ENCODE results near the gene NDUFAF8. TPM values are rescaled to one million over a fixed set of nuclear protein-coding genes. Genes with fewer than 3 reads are reported as not detected.

NDUFAF8 gene
- total RNA-seq, 1 experiment from 2014 or later, result 54.1 TPM

GRCh38 chr17:81244358-81245023, 5.4 kb downstream of the NDUFAF8 start:
- H3K27ac Mint-ChIP-seq (ENCODE audit: unreplicated experiment), result no peak overlapping the region
- H3K27me3 Mint-ChIP-seq (ENCODE audit: unreplicated experiment), result no peaks in the 10 kb centered on the region
- no peaks in the 10 kb centered on the region for H3K9me3 Mint-ChIP-seq (ENCODE audit: low read depth, unreplicated experiment)
- H3K4me1 Mint-ChIP-seq (ENCODE audit: low read depth, unreplicated experiment), result peaks cover 14% of the 10 kb centered on the region
- CTCF ChIA-PET, result interaction anchor here (0.6 kb wide), 1 partner anchor 68 kb away, joined by 5 read pairs; no protein-coding TSS in a partner anchor
- peaks cover 88% of the 10 kb centered on the region for H3K36me3 Mint-ChIP-seq (ENCODE audit: insufficient read depth, unreplicated experiment)
- TF ChIP-seq CTCF (IDR thresholded peaks at IDR 0.05; ENCODE audit: unreplicated experiment), result no peak
- no peak overlapping the region for H3K4me3 Mint-ChIP-seq (ENCODE audit: low read depth, unreplicated experiment)
- no peak for DNase-seq
- no TSS peak for BruUV-seq (replicated peaks)
- intact Hi-C loops (cut with micrococcal nuclease; ENCODE audit: unreplicated experiment), result no loop called here

- H3K4me3 Mint-ChIP-seq (ENCODE audit: low read depth, unreplicated experiment), result no peak overlapping the region
- no peak for DNase-seq
- H3K4me1 Mint-ChIP-seq (ENCODE audit: low read depth, unreplicated experiment), result peaks cover 14% of the 10 kb centered on the region
- H3K27ac Mint-ChIP-seq (ENCODE audit: unreplicated experiment), result no peak overlapping the region
- peaks cover 88% of the 10 kb centered on the region for H3K36me3 Mint-ChIP-seq (ENCODE audit: insufficient read depth, unreplicated experiment)
- intact Hi-C loops (cut with micrococcal nuclease; ENCODE audit: unreplicated experiment), result no loop called here
- no peaks in the 10 kb centered on the region for H3K9me3 Mint-ChIP-seq (ENCODE audit: low read depth, unreplicated experiment)
- no peak for TF ChIP-seq CTCF (IDR thresholded peaks at IDR 0.05; ENCODE audit: unreplicated experiment)
- CTCF ChIA-PET, result interaction anchor here (0.6 kb wide), 1 partner anchor 69 kb away, joined by 5 read pairs; no protein-coding TSS in a partner anchor
- no peaks in the 10 kb centered on the region for H3K27me3 Mint-ChIP-seq (ENCODE audit: unreplicated experiment)
- no TSS peak for BruUV-seq (replicated peaks)
Observed at GRCh38 chr17:81245024-81245664, 6.0 kb downstream of the NDUFAF8 start.

DNA sequence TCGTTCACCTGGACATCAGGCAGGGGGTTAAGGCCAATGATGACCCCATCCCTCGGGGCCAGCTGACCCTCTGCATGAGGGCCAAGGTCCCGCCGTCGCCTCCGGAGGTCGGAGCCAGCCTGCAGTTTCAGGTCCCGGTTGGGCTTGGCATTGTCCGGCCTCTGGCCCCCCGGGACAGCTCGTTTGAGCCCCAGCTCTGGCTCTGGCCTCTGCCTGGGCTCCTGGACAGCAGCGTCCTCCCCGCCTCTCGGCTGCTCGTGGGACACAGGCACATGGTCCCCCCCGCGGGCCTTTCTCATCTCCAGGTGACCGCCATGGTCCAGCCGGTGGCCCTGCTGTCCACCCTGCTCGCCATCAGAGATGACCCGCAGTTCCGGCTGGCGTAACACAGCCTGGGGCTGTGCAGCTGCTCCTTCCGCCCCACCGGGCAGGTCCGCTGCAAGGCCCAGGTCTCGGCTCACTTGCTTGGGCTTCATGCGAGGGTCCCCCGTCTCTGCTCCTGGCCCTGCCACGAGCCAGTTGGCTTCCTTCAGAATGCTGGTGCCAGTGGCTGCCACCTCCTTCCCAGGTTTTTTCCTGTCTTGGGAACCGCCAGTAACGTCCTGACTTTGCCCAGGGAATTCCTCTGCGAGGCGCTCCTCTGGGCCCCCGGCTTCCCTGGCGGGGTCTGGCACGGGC, 6.7 kb downstream of the NDUFAF8 start:
- intact Hi-C loops (cut with micrococcal nuclease; ENCODE audit: unreplicated experiment), result no loop called here
- no peak for DNase-seq
- H3K9me3 Mint-ChIP-seq (ENCODE audit: low read depth, unreplicated experiment), result no peaks in the 10 kb centered on the region
- H3K27me3 Mint-ChIP-seq (ENCODE audit: unreplicated experiment), result no peaks in the 10 kb centered on the region
- no peak overlapping the region for H3K4me3 Mint-ChIP-seq (ENCODE audit: low read depth, unreplicated experiment)
- H3K27ac Mint-ChIP-seq (ENCODE audit: unreplicated experiment), result no peak overlapping the region
- BruUV-seq (replicated peaks), result TSS peak; percentile 16
- H3K36me3 Mint-ChIP-seq (ENCODE audit: insufficient read depth, unreplicated experiment), result peaks cover 90% of the 10 kb centered on the region
- TF ChIP-seq CTCF (IDR thresholded peaks at IDR 0.05; ENCODE audit: unreplicated experiment), result no peak
- H3K4me1 Mint-ChIP-seq (ENCODE audit: low read depth, unreplicated experiment), result peaks cover 8% of the 10 kb centered on the region
- CTCF ChIA-PET, result no interaction called here

GRCh38 chr17:81246343-81246670, 7.2 kb downstream of the NDUFAF8 start:
- CTCF ChIA-PET, result no interaction called here

More at GRCh38 chr17:81246343-81246670, 7.2 kb downstream of the NDUFAF8 start:
- Mint-ChIP-seq H3K4me3 (ENCODE audit: low read depth, unreplicated experiment) (no peak overlapping the region), H3K27ac (ENCODE audit: unreplicated experiment) (no peak overlapping the region), H3K36me3 (ENCODE audit: insufficient read depth, unreplicated experiment) (peaks cover 90% of the 10 kb centered on the region), H3K27me3 (ENCODE audit: unreplicated experiment) (no peaks in the 10 kb centered on the region), H3K4me1 (ENCODE audit: low read depth, unreplicated experiment) (peaks cover 6% of the 10 kb centered on the region), H3K9me3 (ENCODE audit: low read depth, unreplicated experiment) (no peaks in the 10 kb centered on the region)
- no TSS peak for BruUV-seq (replicated peaks)
- intact Hi-C loops (cut with micrococcal nuclease; ENCODE audit: unreplicated experiment), result no loop called here
- no peak for TF ChIP-seq CTCF (IDR thresholded peaks at IDR 0.05; ENCODE audit: unreplicated experiment)
- no peak for DNase-seq

All from Calu3 (cell line).